Activated CD4-positive, alpha-beta T cell treated with anti-CD3 and anti-CD28 coated beads, Interleukin-2, amount 50 U/mL, for 4 hours (primary cell): Measurements from ENCODE around the gene TCP11.

Experiments used
- DNase-seq, 2 experiments: peaks; one replicate each; pipeline ENCODE4 v3.0.0-alpha.2; 2020

Gene TCP11

DNA sequence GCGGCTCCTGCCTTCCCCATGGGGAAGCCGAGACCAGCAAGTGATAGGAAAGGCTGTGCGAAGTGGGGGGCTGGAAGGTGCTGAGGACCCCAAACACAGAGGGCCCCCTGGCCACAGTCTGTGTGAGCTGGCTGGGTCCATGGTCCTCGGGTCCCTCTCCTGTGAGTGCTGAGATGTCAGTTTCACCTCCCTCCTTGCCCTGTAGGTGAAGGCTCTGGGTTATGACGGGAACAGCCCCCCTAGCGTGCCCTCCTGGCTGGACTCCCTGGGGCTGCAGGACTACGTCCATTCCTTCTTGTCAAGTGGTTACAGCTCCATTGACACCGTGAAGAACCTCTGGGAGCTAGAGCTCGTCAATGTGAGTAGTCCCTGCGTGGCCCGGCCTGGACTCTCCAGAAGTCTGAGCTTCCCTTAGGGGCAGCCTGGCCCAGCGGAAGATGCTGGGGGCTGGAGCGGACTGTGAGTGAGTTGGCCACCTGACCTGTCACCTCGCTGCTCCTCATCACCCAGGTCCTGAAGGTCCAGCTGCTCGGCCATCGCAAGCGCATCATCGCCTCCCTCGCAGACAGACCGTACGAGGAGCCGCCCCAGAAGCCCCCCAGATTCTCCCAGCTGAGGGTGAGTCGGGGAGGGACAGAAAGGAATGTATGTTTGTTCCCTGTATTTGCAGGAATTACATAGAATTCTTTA lies 61.7 kb downstream of the TCP11 start:
- no peak for DNase-seq

DNA sequence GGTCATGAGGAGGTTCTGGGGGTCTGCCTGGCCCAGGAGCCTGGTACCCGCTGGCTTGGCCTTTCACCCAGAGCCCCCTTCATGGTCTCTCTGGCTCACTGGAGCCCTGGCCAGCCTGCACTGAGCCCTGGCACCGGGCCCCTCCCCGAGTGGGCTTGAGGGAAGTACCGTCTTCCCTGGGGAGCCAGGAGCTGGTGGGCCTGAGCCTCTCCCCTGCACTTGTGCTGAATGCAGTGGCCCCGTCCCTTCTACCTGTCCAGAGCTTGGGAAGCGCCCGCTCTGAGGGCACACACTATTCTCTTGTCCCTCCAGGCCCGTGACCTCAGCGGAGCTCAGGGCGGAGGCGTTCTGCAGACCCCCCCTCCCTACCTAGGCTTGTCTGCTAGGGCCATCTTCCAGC lies 62.2 kb downstream of the TCP11 start:
- no peak for DNase-seq

DNA sequence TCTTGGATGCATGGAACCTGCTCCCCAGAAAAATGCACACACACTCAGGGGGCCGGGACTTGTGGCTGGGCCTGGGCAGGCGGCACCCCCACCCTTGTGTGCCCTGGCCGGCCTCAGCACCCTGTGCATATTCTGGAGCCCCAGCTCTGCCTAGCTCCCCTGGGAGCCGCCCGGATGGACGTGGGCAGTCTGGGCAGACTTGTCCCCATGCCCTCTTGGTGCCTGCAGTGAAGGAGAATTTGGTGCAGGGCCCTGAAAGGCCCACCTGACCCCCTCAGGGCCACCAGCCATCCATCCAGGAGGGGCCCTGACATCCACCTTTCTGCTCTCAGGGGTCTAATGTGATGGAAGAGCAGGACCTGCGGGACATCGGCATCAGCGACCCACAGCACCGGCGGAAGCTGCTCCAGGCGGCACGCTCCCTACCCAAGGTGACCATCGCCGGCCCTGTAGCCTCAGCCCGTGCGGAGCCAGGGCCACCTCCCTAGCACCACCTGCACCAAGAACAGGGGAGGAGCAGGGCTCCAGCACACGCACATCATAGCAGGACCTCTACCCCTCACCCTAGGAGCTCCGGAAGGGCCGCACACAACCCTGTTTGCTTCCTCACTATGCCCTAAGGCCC lies 62.8 kb downstream of the TCP11 start:
- no peak for DNase-seq

GRCh38 chr6:35077713-35078105 lies 63.4 kb downstream of the TCP11 start:
- DNase-seq, result no peak

GRCh38 chr6:35076997-35077712 lies 64.0 kb downstream of the TCP11 start:
- no peak for DNase-seq

DNA sequence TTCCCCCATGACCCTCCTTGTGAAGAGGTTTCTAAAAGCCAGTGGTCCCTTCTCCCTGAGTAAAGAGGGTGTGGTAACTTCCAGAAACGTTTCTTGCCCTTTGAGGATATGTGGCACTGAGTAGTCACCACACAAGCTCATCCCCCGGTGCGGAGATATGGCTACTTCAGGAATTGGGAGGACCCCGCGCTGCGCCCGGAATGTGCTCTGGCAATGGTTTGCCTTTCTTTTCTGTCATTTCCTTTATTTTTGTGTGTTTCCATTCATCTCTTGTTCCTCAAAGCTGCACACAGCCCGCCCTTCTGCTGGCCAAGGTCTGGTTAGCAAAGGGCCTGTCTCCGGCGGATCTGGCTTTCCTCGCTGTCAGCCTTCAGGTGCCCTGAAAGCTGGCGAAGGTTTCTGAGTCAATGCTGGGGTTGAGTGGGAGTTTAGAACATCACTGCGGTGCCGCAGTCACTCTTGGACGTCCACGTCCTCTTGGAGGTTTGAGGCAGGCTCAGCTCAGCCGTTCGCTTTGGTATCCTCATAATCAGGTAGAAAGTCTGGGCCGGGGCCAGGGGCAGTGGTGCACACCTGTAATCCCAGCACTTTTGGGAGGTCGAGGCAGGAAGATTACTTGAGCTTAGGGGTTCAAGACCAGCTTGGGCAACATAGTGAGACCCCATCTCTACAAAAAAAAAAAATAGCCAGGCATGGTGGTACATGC lies 67.2 kb downstream of the TCP11 start:
- no peak for DNase-seq

GRCh38 chr6:35073211-35073610 lies 67.9 kb downstream of the TCP11 start:
- DNase-seq, result no peak

DNA sequence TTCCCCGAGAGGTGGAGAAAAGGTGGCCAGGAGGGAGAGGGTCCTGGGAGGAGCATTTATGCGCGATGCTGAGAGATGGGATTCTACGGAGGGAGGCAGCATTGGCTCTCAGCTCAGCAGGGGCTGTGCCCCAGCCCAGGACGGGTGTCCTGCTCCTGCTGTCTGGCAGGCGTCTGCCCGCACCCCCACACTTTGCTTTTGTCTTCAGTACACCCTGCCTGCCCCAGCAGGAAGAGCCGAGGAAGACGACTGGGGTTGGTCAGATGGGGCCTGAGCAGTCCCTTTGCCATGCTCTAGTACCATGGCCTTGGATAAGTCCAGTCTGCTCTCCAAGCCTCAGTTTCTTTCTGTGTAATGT lies 68.5 kb downstream of the TCP11 start:
- no peak for DNase-seq

- no peak for DNase-seq
These were observed 69.0 kb downstream of the TCP11 start for GRCh38 chr6:35072051-35072697.

GRCh38 chr6:35071347-35071994 lies 69.7 kb downstream of the TCP11 start:
- DNase-seq, result no peak

DNA sequence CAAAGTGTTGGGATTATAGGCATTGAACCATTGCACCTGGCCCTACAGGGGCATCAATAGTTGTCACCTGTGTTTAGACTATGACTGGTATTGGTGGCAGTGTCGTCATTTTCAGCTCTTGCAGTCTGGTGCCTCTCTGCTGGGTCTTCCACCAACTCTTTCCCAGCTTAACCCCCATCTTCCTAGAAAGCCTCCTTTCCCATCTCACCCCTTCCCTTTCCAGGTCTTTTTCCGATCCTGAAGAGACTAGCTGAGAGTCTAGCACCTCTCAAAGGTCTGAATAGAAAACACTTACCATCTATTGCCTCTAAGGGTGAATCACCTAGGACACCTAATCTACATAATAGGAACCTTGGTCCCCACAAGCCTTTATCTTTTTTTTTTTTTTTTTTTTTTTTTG lies 71.0 kb downstream of the TCP11 start:
- no peak for DNase-seq

GRCh38 chr6:35069262-35069661 lies 71.9 kb downstream of the TCP11 start:
- DNase-seq, result no peak

GRCh38 chr6:35068644-35069043 lies 72.5 kb downstream of the TCP11 start:
- no peak for DNase-seq

GRCh38 chr6:35068206-35068605 lies 72.9 kb downstream of the TCP11 start:
- no peak for DNase-seq
